Mesothelial cell of epicardium (in vitro differentiated cells): ENCODE results near the gene GSTO1. TPM values are rescaled to one million over a fixed set of nuclear protein-coding genes. Genes with fewer than 3 reads are reported as not detected.

ENCODE experiments used
- DNase-seq, 2 experiments: peaks; one replicate each; pipeline ENCODE4 v3.0.0; 2021; ENCODE audit warnings: low spot score in 2 of 2; ENCODE audit not compliant: unreplicated experiment in 2 of 2
- H3K27ac Mint-ChIP-seq: 2 replicates; pipeline ENCODE4 v1.8.0; 2021; ENCODE audit warnings: mixed read lengths
- H3K27me3 Mint-ChIP-seq: 2 replicates; pipeline ENCODE4 v1.8.0; 2021; ENCODE audit warnings: low read depth, mixed read lengths
- H3K36me3 Mint-ChIP-seq: 2 replicates; pipeline ENCODE4 v1.8.0; 2021; ENCODE audit warnings: mixed read lengths
- H3K4me1 Mint-ChIP-seq: 2 replicates; pipeline ENCODE4 v1.8.0; 2021; ENCODE audit warnings: mixed read lengths
- H3K4me3 Mint-ChIP-seq: 2 replicates; pipeline ENCODE4 v1.8.0; 2021; ENCODE audit warnings: mild to moderate bottlenecking, moderate library complexity, mixed read lengths
- H3K9me3 Mint-ChIP-seq: 2 replicates; pipeline ENCODE4 v1.8.0; 2021; ENCODE audit warnings: mixed read lengths
- total RNA-seq: library from RNA; stranded (reverse); gene quantifications from 3 replicates; pipeline ENCODE4 v1.2.1, GENCODE V29; 2021
- TF ChIP-seq, protein P1 (sequence below): fragments of 200-600 bp; sonication (generic); IDR thresholded peaks from one replicate; pipeline ENCODE4 v1.5.0; 2021; ENCODE audit warnings: antibody characterized with exemption; ENCODE audit not compliant: unreplicated experiment

Gene GSTO1
- total RNA-seq, 1 donor from 2014 or later: 65.2 TPM

DNA sequence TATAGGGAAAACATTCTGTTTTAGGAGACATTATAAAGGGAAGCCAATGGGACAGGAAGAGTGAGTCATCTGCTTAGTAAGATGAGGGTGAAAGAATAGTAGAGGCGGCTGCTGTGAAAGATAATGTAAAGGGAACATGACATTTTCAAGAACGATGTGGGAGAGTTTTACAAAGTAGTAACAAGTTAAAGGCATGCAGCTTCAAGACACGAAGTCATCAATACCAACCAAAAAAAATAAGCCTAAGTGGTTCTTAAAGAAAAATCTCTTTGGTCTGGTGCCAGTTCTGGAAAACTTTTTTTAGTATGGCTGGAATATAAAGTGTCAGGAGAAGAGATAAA lies 6.1 kb downstream of the GSTO1 start:
- Mint-ChIP-seq H3K9me3 (no peaks in the 10 kb centered on the region), H3K4me3 (no peak overlapping the region), H3K4me1 (peaks cover 17% of the 10 kb centered on the region), H3K36me3 (peaks cover 39% of the 10 kb centered on the region), H3K27ac (peak overlapping the region; percentile 44), H3K27me3 (no peaks in the 10 kb centered on the region)
- TF ChIP-seq, protein P1, sequence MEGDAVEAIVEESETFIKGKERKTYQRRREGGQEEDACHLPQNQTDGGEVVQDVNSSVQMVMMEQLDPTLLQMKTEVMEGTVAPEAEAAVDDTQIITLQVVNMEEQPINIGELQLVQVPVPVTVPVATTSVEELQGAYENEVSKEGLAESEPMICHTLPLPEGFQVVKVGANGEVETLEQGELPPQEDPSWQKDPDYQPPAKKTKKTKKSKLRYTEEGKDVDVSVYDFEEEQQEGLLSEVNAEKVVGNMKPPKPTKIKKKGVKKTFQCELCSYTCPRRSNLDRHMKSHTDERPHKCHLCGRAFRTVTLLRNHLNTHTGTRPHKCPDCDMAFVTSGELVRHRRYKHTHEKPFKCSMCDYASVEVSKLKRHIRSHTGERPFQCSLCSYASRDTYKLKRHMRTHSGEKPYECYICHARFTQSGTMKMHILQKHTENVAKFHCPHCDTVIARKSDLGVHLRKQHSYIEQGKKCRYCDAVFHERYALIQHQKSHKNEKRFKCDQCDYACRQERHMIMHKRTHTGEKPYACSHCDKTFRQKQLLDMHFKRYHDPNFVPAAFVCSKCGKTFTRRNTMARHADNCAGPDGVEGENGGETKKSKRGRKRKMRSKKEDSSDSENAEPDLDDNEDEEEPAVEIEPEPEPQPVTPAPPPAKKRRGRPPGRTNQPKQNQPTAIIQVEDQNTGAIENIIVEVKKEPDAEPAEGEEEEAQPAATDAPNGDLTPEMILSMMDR: no peak
- no peak for DNase-seq

DNA sequence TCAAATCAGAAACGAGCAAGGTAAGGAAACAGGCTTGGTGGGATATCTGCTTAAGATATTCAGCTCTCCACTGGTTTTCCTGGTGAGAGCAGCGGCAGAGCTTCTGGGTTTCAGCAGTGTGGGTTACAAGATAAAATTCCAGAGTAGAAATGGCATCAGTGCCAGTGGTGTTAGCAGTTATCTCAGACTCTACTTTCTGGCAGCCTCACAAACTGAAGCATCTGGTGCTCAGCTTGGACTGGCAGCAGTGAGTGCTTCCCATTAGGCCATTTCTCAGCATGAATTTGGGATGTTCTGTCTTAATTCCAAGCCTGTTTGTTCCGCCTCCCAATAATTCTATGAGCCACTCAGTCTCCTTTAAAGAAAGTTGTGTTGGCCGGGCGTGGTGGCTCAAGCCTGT lies 7.4 kb downstream of the GSTO1 start:
- Mint-ChIP-seq H3K9me3 (no peaks in the 10 kb centered on the region), H3K4me1 (peaks cover 8% of the 10 kb centered on the region), H3K36me3 (peaks cover 47% of the 10 kb centered on the region), H3K27ac (no peak overlapping the region), H3K4me3 (no peak overlapping the region), H3K27me3 (no peaks in the 10 kb centered on the region)
- TF ChIP-seq, protein P1: no peak
- DNase-seq: no peak

DNA sequence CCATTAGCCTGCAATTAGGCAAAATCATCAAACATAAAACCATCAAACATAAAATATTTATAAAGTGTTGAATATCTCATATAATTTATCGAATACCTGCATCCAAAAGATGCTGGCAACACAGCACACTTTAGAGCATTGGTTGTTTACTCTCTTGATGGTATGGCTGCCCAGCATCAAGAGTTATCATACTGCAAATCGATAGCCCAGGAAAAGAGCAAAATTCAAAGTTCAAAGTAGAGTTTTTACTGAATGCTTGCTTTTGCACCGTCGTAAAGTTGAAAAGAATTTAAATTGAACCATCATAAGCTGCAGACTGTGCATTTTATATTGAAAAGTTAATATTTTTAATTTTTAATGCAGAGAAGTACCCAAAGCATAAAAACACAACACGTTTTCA lies 10.1 kb downstream of the GSTO1 start:
- Mint-ChIP-seq H3K4me3 (no peak overlapping the region), H3K36me3 (peaks cover 36% of the 10 kb centered on the region), H3K27me3 (no peaks in the 10 kb centered on the region), H3K4me1 (peaks cover 19% of the 10 kb centered on the region), H3K27ac (no peak overlapping the region), H3K9me3 (no peaks in the 10 kb centered on the region)
- TF ChIP-seq, protein P1: no peak
- no peak for DNase-seq

GRCh38 chr10:104267721-104268404 lies 13.2 kb downstream of the GSTO1 start:
- Mint-ChIP-seq H3K27ac (peak overlapping the region; percentile 92), H3K36me3 (peaks cover 24% of the 10 kb centered on the region), H3K27me3 (no peaks in the 10 kb centered on the region), H3K4me3 (peak overlapping the region; percentile 88), H3K9me3 (no peaks in the 10 kb centered on the region), H3K4me1 (peaks cover 14% of the 10 kb centered on the region)
- no peak for DNase-seq
- TF ChIP-seq, protein P1: no peak

- Mint-ChIP-seq H3K4me1 (peaks cover 14% of the 10 kb centered on the region), H3K36me3 (peaks cover 24% of the 10 kb centered on the region), H3K27me3 (no peaks in the 10 kb centered on the region), H3K4me3 (peak overlapping the region; percentile 88), H3K27ac (peak overlapping the region; percentile 92), H3K9me3 (no peaks in the 10 kb centered on the region)
- DNase-seq: no peak
- TF ChIP-seq, protein P1: no peak
Observed at GRCh38 chr10:104268405-104268712, 13.7 kb downstream of the GSTO1 start.
